IPS-18c (cell line): ENCODE measurements around the gene MGST2.

Experiments
- H3K4me3 ChIP-seq: 2 replicates; pipeline ENCODE4 v1.7.0; 2013; ENCODE audit warnings: low read depth, mild to moderate bottlenecking, low read length, moderate library complexity; ENCODE audit not compliant: insufficient read depth
- H3K9me3 ChIP-seq: one replicate; pipeline ENCODE4 v1.6.1; 2013; ENCODE audit warnings: mild to moderate bottlenecking, low read length, moderate library complexity; ENCODE audit not compliant: control insufficient read depth, insufficient read depth

The MGST2 gene

GRCh38 chr4:139663561-139664138 is 2.0 kb upstream of the MGST2 start:
- no peaks in the 10 kb centered on the region for H3K9me3 ChIP-seq
- H3K4me3 ChIP-seq = no peak overlapping the region

- H3K9me3 ChIP-seq = no peaks in the 10 kb centered on the region
- H3K4me3 ChIP-seq = no peak overlapping the region
Observed at GRCh38 chr4:139664442-139664841, 1.2 kb upstream of the MGST2 start.

DNA sequence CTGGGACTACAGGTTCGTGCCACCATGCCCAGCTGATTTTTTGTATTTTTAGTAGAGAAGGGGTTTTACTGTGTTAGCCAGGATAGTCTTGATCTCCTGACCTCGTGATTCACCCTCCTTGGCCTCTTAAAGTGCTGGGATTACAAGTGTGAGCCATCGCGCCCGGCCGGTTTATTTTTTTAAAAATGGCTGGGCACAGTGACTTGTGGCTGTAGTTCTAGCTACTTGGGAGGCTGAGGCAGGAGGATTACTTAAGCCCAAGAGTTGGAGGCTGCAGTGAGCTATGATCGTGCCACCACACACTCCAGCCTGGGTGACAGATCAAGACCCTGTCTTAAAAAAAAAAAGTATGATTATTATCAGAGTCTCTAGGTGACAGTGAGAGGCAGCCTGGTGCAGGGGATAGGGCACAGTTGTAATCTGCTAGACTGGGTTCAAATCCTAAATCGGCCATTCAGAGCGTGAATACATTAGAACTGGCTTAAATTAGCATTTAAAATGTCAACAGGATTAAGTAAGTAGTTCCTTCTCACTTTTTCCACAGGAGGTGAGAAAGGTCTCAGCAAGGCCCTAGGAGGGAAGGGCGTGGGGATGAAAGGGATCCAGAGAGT is 435 bp upstream of the MGST2 start:
- Histone ChIP-seq H3K9me3 (no peaks in the 10 kb centered on the region), H3K4me3 (no peak overlapping the region)

DNA sequence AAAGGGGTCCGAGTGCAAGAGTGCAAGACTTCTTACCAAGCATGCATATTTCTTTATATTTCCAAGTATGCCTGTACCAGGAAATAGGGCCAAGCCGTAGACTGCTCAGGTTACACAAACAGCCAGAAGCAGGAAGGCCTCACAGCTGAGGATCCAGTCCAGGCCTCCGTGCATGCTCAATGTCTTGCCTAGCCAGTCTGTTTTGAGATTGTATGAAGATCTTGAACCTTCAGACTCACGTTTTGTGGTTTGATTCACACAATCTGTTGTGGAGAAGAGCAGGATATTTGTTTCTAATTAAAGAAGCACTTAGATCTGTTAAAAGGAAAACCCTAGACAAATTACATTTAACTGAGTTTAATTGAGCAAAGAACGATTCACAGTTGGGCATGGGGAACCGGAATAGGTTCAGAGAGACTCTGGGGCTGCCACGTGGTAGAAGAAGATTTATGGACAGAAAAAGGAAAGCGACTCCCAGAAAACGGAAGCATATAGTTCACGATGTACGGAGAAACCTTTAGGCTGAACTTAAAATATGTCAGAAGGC is 1.2 kb downstream of the MGST2 start:
- Histone ChIP-seq H3K9me3 (no peaks in the 10 kb centered on the region), H3K4me3 (no peak overlapping the region)

- Histone ChIP-seq H3K9me3 (no peaks in the 10 kb centered on the region), H3K4me3 (no peak overlapping the region)
Observed at GRCh38 chr4:139668036-139668435, 2.4 kb downstream of the MGST2 start.

DNA sequence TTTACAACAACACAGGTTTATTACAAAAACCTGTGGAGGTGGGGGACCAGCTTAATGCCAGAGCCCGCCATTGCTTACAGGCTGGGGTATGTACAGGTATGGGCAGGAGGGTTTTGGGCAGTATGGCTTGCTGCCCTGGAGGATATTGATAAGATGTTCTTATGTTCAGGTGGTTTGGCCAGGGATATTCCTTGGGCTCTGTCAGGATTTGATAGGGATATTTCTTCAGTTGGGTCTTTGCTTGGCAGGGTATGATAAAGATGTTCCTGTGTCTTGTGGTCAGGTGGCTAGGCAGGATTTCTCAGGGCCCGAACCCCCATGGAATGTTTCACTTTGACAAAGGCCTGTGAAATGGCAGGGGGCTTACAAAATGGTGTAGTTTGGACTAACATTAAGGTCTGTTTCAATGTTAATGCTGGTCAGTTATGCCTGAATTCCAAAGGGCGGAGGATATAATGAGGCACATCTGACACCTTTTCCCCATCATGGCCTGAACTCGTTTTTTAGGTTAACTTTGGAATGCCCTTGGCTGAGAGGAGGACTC is 3.1 kb downstream of the MGST2 start:
- no peaks in the 10 kb centered on the region for H3K9me3 ChIP-seq
- no peak overlapping the region for H3K4me3 ChIP-seq

- Histone ChIP-seq H3K4me3 (no peak overlapping the region), H3K9me3 (no peaks in the 10 kb centered on the region)
Observed at GRCh38 chr4:139669335-139669734, 3.7 kb downstream of the MGST2 start.

DNA sequence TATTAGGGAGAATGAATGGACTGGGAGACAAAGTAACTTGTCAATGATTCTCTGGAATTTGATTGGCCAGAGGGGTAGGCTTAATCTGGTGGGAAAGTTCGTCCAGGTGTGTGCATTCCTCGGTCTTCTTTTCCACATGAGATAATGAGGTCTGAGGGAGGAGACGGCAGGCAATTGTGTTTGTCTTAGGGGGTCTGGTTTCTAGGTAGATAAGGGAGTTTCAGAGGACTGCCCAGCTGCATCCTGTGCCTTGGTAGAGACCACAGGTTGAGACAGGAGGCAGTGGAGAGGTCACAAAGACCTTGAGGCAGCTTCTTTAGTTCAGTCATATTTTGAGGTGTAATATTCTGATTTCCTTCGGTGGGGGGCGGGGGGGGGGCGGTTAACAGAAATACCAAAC is 4.3 kb downstream of the MGST2 start:
- Histone ChIP-seq H3K4me3 (no peak overlapping the region), H3K9me3 (no peaks in the 10 kb centered on the region)

- Histone ChIP-seq H3K9me3 (no peaks in the 10 kb centered on the region), H3K4me3 (no peak overlapping the region)
Observed at GRCh38 chr4:139670775-139671174, 5.2 kb downstream of the MGST2 start.

- H3K4me3 ChIP-seq = no peak overlapping the region
Observed at GRCh38 chr4:139672215-139672614, 6.6 kb downstream of the MGST2 start.

GRCh38 chr4:139672732-139673131 is 7.1 kb downstream of the MGST2 start:
- Histone ChIP-seq H3K9me3 (no peaks in the 10 kb centered on the region), H3K4me3 (no peak overlapping the region)

More at GRCh38 chr4:139672215-139672614, 6.6 kb downstream of the MGST2 start:
- H3K9me3 ChIP-seq = no peaks in the 10 kb centered on the region

GRCh38 chr4:139674875-139675550 is 9.4 kb downstream of the MGST2 start:
- H3K4me3 ChIP-seq = no peak overlapping the region
- H3K9me3 ChIP-seq = no peaks in the 10 kb centered on the region

DNA sequence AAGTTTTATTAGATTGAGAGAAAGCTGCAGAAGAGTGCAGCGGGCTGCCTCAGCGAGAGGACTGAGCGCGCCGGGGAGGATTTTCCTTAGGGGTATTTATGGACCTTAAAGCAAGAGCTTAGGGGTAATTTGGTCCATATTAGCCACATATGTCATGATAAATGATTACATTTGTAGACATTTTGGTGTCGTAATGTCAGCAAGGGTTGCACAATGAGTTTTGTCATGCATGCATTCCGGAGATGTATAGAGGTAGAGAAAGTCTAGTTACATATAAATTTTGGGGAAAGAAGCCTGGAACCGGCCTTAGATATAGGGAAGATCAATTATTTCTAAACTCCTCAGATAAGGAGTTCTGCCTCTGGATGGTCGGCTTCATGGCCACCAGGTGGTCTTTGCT is 10.0 kb downstream of the MGST2 start:
- H3K9me3 ChIP-seq = no peaks in the 10 kb centered on the region

DNA sequence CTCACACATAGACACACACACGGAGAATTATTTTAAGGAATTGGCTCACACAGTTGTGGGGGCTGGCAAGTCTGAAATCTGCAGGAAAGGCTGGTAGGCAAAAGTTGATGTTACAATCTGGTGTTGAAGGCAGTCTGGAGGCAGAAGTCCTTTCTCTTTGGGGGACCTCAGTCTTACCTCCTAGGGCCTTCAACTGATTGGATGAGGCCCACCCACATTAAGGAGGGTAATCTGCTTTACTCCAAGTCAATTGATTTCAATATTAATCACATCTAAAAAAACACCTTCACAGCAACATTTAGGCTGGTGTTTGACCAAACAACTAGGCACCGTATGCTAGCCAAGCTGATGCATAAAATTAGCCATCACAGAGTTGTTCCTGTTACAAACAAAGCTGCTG is 10.7 kb downstream of the MGST2 start:
- H3K4me3 ChIP-seq = no peak overlapping the region
- no peaks in the 10 kb centered on the region for H3K9me3 ChIP-seq

More for the DNA sequence above, 10.0 kb downstream of the MGST2 start:
- H3K4me3 ChIP-seq = no peak overlapping the region

DNA sequence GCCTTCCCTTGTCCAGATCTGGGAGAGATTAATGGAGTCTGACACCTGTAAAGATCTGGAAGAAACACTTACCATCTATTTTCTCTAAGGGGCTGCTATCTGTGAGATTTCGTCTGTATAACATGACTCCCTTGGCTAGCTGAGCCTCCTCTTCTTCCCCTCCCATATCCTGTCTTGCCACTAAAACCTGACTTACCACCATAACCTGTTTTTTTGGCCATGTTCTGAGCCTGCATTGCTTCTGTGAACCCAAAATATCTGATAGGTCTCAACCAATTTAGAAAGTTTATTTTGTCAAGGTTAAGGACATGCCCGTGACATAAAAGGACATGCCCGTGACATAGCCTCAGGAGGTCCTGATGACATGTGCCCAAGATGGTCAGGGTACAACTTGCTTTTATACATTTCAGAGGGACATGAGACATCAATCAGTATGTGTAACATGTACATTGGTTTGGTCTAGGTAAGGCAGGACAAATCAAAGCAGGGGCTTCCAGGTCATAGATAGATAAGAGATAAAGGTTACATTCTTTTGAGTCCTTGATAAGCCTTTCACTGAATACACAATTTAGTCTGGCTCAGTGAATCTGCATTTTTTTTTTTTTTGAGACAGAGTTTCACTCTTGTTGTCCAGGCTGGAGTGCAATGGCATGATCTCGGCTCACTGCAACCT is 11.4 kb downstream of the MGST2 start:
- Histone ChIP-seq H3K4me3 (no peak overlapping the region), H3K9me3 (no peaks in the 10 kb centered on the region)

DNA sequence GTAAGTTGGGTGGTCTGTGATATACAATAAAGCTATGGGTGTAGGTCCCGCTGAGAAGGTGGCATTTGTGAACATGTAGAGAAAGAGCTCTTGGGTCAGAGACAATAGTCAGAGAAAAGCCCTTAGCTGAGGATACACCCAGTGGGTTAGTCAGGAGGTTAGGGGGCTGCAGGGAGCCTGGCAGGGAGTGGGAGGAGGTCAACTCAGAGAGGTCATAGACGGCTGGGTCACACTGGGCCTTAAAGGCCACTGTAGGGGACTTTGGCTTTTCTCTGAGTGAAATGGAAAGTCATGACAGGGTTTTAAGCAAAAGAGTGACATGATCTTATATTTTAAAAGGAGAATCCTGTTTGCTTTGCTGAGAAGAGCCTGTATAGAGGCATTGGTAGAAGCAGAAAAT is 16.7 kb downstream of the MGST2 start:
- Histone ChIP-seq H3K4me3 (no peak overlapping the region), H3K9me3 (peaks cover 4% of the 10 kb centered on the region)

DNA sequence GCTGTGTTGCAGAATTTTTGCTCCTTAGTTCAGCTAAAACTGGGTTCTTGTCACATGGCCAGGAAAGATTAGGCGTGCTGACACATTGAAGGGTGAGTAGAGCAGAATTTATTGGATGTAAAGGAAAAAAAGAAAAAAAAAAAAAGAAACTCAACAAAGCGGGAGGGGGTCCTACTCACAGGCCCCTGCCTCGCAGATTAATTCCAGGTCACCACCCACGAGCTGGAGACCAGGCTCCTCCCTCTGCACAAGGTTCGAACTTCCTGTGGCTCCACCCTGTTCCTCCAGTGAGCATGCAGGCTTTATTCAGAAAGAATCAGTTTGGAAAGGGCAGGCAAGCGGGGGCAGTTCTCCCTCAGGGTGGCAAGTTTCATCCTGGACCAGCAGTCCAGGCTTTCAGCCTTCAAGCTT is 17.1 kb downstream of the MGST2 start:
- peaks cover 4% of the 10 kb centered on the region for H3K9me3 ChIP-seq
- H3K4me3 ChIP-seq = no peak overlapping the region
